SH-SY5Y (cell line): Measurements from ENCODE around the gene FADS6.

ENCODE experiments used
- GATA2 ChIP-seq: IDR thresholded peaks from 2 replicates; pipeline ENCODE4 v1.6.1; 2011; ENCODE audit warnings: mild to moderate bottlenecking, low read depth, low read length
- GATA3 ChIP-seq: IDR thresholded peaks from 2 replicates; pipeline ENCODE4 v1.6.1; 2011; ENCODE audit warnings: low read depth, mild to moderate bottlenecking, low read length, moderate library complexity

GRCh38 chr17:74836191-74836590 is 57.2 kb downstream of the FADS6 start:
- TF ChIP-seq GATA2 (no peak), GATA3 (no peak)
